ENCODE measurements around the gene OXLD1. TPM values are rescaled to one million over a fixed set of nuclear protein-coding genes. Genes with fewer than 3 reads are reported as not detected.
A peak's percentile ranks its signal among the peaks of the same experiment; 100 is the strongest.

The OXLD1 gene
- total RNA-seq, 1 donor from 2014 or later, result 57.8 TPM

- intact Hi-C loops (cut with micrococcal nuclease), result no loop called here
- H3K4me3 Mint-ChIP-seq, result no peak overlapping the region
- H3K4me1 Mint-ChIP-seq, result peaks cover 23% of the 10 kb centered on the region
- no peaks in the 10 kb centered on the region for H3K9me3 Mint-ChIP-seq
- peaks cover 21% of the 10 kb centered on the region for H3K36me3 Mint-ChIP-seq (ENCODE audit: low read depth)
- H3K27ac Mint-ChIP-seq, result no peak overlapping the region
- H3K27me3 Mint-ChIP-seq, result no peaks in the 10 kb centered on the region
- no peak for DNase-seq
These were observed 4.4 kb downstream of the OXLD1 start for GRCh38 chr17:81662002-81662401.

- H3K27ac Mint-ChIP-seq, result no peak overlapping the region
- peaks cover 11% of the 10 kb centered on the region for H3K36me3 Mint-ChIP-seq (ENCODE audit: low read depth)
- no peak overlapping the region for H3K4me3 Mint-ChIP-seq
- H3K9me3 Mint-ChIP-seq, result no peaks in the 10 kb centered on the region
- intact Hi-C loops (cut with micrococcal nuclease), result no loop called here
- DNase-seq, result no peak
- H3K4me1 Mint-ChIP-seq, result peaks cover 20% of the 10 kb centered on the region
- no peaks in the 10 kb centered on the region for H3K27me3 Mint-ChIP-seq
These were observed 6.0 kb downstream of the OXLD1 start for GRCh38 chr17:81660441-81660840.

GRCh38 chr17:81659038-81659437, 7.4 kb downstream of the OXLD1 start:
- no peaks in the 10 kb centered on the region for H3K9me3 Mint-ChIP-seq
- intact Hi-C loops (cut with micrococcal nuclease), result no loop called here
- H3K27ac Mint-ChIP-seq, result no peak overlapping the region
- H3K27me3 Mint-ChIP-seq, result no peaks in the 10 kb centered on the region
- H3K36me3 Mint-ChIP-seq (ENCODE audit: low read depth), result no peaks in the 10 kb centered on the region
- DNase-seq, result no peak
- peaks cover 13% of the 10 kb centered on the region for H3K4me1 Mint-ChIP-seq
- H3K4me3 Mint-ChIP-seq, result no peak overlapping the region

- Mint-ChIP-seq H3K4me3 (no peak overlapping the region), H3K27me3 (no peaks in the 10 kb centered on the region), H3K36me3 (ENCODE audit: low read depth) (no peaks in the 10 kb centered on the region), H3K4me1 (peaks cover 11% of the 10 kb centered on the region), H3K9me3 (no peaks in the 10 kb centered on the region), H3K27ac (no peak overlapping the region)
- no peak for DNase-seq
- intact Hi-C loops (cut with micrococcal nuclease), result no loop called here
These were observed 9.6 kb downstream of the OXLD1 start for GRCh38 chr17:81656835-81657234.

GRCh38 chr17:81656118-81656743, 10.2 kb downstream of the OXLD1 start, which contains the start of gene PDE6G:
Gene PDE6G (minus strand): TSS chr17:81656542. CDS start chr17:81653305, 3,237 bp downstream.
- Mint-ChIP-seq H3K9me3 (no peaks in the 10 kb centered on the region), H3K27ac (no peak within 1 kb of the TSS), H3K4me3 (no peak within 1 kb of the TSS), H3K4me1 (peaks cover 11% of the 10 kb centered on the region), H3K27me3 (no peaks in the 10 kb centered on the region), H3K36me3 (ENCODE audit: low read depth) (no peaks in the 10 kb centered on the region)
- intact Hi-C loops (cut with micrococcal nuclease), result no loop called here
- no peak for DNase-seq

GRCh38 chr17:81655378-81656117, 10.9 kb downstream of the OXLD1 start:
- Mint-ChIP-seq H3K9me3 (no peaks in the 10 kb centered on the region), H3K4me1 (peaks cover 11% of the 10 kb centered on the region), H3K36me3 (ENCODE audit: low read depth) (no peaks in the 10 kb centered on the region), H3K4me3 (no peak overlapping the region), H3K27me3 (no peaks in the 10 kb centered on the region), H3K27ac (no peak overlapping the region)
- DNase-seq, result no peak
- intact Hi-C loops (cut with micrococcal nuclease), result no loop called here

GRCh38 chr17:81652906-81653771, 13.3 kb downstream of the OXLD1 start:
- intact Hi-C loops (cut with micrococcal nuclease), result no loop called here
- Mint-ChIP-seq H3K4me3 (peak overlapping the region; percentile 87), H3K4me1 (peaks cover 11% of the 10 kb centered on the region), H3K27me3 (peaks cover 6% of the 10 kb centered on the region), H3K9me3 (no peaks in the 10 kb centered on the region), H3K36me3 (ENCODE audit: low read depth) (no peaks in the 10 kb centered on the region), H3K27ac (peak overlapping the region; percentile 82)
- peak; percentile 76 for DNase-seq

- DNase-seq, result no peak
- Mint-ChIP-seq H3K4me1 (peaks cover 4% of the 10 kb centered on the region), H3K9me3 (no peaks in the 10 kb centered on the region), H3K4me3 (peak overlapping the region; percentile 5), H3K27ac (no peak overlapping the region), H3K27me3 (peaks cover 16% of the 10 kb centered on the region), H3K36me3 (ENCODE audit: low read depth) (no peaks in the 10 kb centered on the region)
- intact Hi-C loops (cut with micrococcal nuclease), result no loop called here
These were observed 14.7 kb downstream of the OXLD1 start for GRCh38 chr17:81651692-81652091.

- no peaks in the 10 kb centered on the region for H3K36me3 Mint-ChIP-seq (ENCODE audit: low read depth)
These were observed 15.5 kb downstream of the OXLD1 start for GRCh38 chr17:81650951-81651350.

GRCh38 chr17:81648707-81649085, 17.7 kb downstream of the OXLD1 start:
- H3K27me3 Mint-ChIP-seq, result peaks cover 17% of the 10 kb centered on the region
- no peak for DNase-seq
- peaks cover 4% of the 10 kb centered on the region for H3K4me1 Mint-ChIP-seq
- H3K27ac Mint-ChIP-seq, result no peak overlapping the region
- H3K36me3 Mint-ChIP-seq (ENCODE audit: low read depth), result no peaks in the 10 kb centered on the region
- H3K4me3 Mint-ChIP-seq, result no peak overlapping the region
- intact Hi-C loops (cut with micrococcal nuclease), result no loop called here
- no peaks in the 10 kb centered on the region for H3K9me3 Mint-ChIP-seq

More at GRCh38 chr17:81650951-81651350, 15.5 kb downstream of the OXLD1 start:
- no peaks in the 10 kb centered on the region for H3K9me3 Mint-ChIP-seq
- no peak overlapping the region for H3K4me3 Mint-ChIP-seq
- H3K27ac Mint-ChIP-seq, result no peak overlapping the region
- intact Hi-C loops (cut with micrococcal nuclease), result no loop called here
- H3K4me1 Mint-ChIP-seq, result peaks cover 4% of the 10 kb centered on the region
- H3K27me3 Mint-ChIP-seq, result peaks cover 17% of the 10 kb centered on the region
- no peak for DNase-seq

GRCh38 chr17:81648013-81648706, 18.2 kb downstream of the OXLD1 start:
- Mint-ChIP-seq H3K9me3 (no peaks in the 10 kb centered on the region), H3K27me3 (peaks cover 17% of the 10 kb centered on the region), H3K27ac (no peak overlapping the region), H3K4me1 (no peaks in the 10 kb centered on the region), H3K4me3 (no peak overlapping the region), H3K36me3 (ENCODE audit: low read depth) (no peaks in the 10 kb centered on the region)
- no peak for DNase-seq
- intact Hi-C loops (cut with micrococcal nuclease), result no loop called here

GRCh38 chr17:81647640-81648012, 18.8 kb downstream of the OXLD1 start:
- intact Hi-C loops (cut with micrococcal nuclease), result no loop called here
- Mint-ChIP-seq H3K4me1 (no peaks in the 10 kb centered on the region), H3K27ac (no peak overlapping the region), H3K4me3 (no peak overlapping the region), H3K9me3 (no peaks in the 10 kb centered on the region), H3K27me3 (peaks cover 17% of the 10 kb centered on the region), H3K36me3 (ENCODE audit: low read depth) (no peaks in the 10 kb centered on the region)
- no peak for DNase-seq

GRCh38 chr17:81646869-81647600, 19.4 kb downstream of the OXLD1 start:
- Mint-ChIP-seq H3K27ac (no peak overlapping the region), H3K36me3 (ENCODE audit: low read depth) (no peaks in the 10 kb centered on the region), H3K4me1 (no peaks in the 10 kb centered on the region), H3K4me3 (no peak overlapping the region), H3K9me3 (no peaks in the 10 kb centered on the region), H3K27me3 (peaks cover 17% of the 10 kb centered on the region)
- intact Hi-C loops (cut with micrococcal nuclease), result no loop called here
- DNase-seq, result no peak

All from activated CD4-positive, alpha-beta T cell treated with anti-CD3 and anti-CD28 coated beads, Interleukin-2, amount 10 ng/mL, durations not matched to agents 24 days and 14 days (primary cell).